Osteoblast (primary cell): ENCODE measurements around the gene SS18L1. TPM values are rescaled to one million over a fixed set of nuclear protein-coding genes. Genes with fewer than 3 reads are reported as not detected.

ENCODE experiments used
- DNase-seq: peaks from one replicate; pipeline ENCODE4 v3.0.0; 2011; ENCODE audit warnings: low spot score, mixed read lengths; ENCODE audit not compliant: insufficient read length; ENCODE audit errors: missing footprints
- H2AFZ ChIP-seq: 2 replicates; pipeline ENCODE4 v1.6.0; 2011; ENCODE audit warnings: mild to moderate bottlenecking, low read length
- H3K27ac ChIP-seq: 2 replicates; pipeline ENCODE4 v1.5.1; 2011; ENCODE audit warnings: mild to moderate bottlenecking, low read depth, low read length, moderate library complexity
- H3K27me3 ChIP-seq: 2 replicates; pipeline ENCODE4 v1.6.0; 2012; ENCODE audit warnings: mild to moderate bottlenecking, control low read depth, inconsistent platforms, low read length, moderate library complexity; ENCODE audit not compliant: insufficient read depth
- H3K36me3 ChIP-seq: 2 replicates; pipeline ENCODE4 v1.5.1; 2011; ENCODE audit warnings: mild to moderate bottlenecking, low read length, control low read depth, moderate library complexity; ENCODE audit not compliant: insufficient read depth
- H3K4me1 ChIP-seq: 2 replicates; pipeline ENCODE4 v1.5.1; 2011; ENCODE audit warnings: mild to moderate bottlenecking, low read length, control low read depth, moderate library complexity; ENCODE audit not compliant: insufficient read depth
- H3K4me2 ChIP-seq: 2 replicates; pipeline ENCODE4 v1.6.0; 2011; ENCODE audit warnings: mild to moderate bottlenecking, low read length; ENCODE audit not compliant: insufficient read depth
- H3K4me3 ChIP-seq: fragments of 200-600 bp; sonication (generic); 3 replicates; pipeline ENCODE4 v1.5.1; 2012; ENCODE audit warnings: mild to moderate bottlenecking, low read length, inconsistent platforms; ENCODE audit not compliant: insufficient read depth
- H3K79me2 ChIP-seq: 2 replicates; pipeline ENCODE4 v1.6.0; 2012; ENCODE audit warnings: mild to moderate bottlenecking, low read length, control low read depth, inconsistent platforms; ENCODE audit not compliant: insufficient read depth
- H3K9me3 ChIP-seq: 2 replicates; pipeline ENCODE4 v1.5.1; 2011; ENCODE audit warnings: low read depth, low read length, control low read depth
- H4K20me1 ChIP-seq: 2 replicates; pipeline ENCODE4 v1.6.0; 2012; ENCODE audit warnings: mild to moderate bottlenecking, low read length, control low read depth; ENCODE audit not compliant: insufficient read depth
- total RNA-seq: library from RNA; depleted of rRNA; stranded (reverse); fragments of >200 nt; gene quantifications from 2 replicates; pipeline ENCODE4 v1.2.3, GENCODE V29; 2012
- TF ChIP-seq, protein P1 (sequence below): IDR thresholded peaks from 2 replicates; pipeline ENCODE4 v1.5.1; 2011; ENCODE audit warnings: mild to moderate bottlenecking, low read depth, low read length, moderate library complexity; ENCODE audit errors: extremely low read depth

Gene SS18L1
- total RNA-seq, 1 donor: 12.7 TPM

DNA sequence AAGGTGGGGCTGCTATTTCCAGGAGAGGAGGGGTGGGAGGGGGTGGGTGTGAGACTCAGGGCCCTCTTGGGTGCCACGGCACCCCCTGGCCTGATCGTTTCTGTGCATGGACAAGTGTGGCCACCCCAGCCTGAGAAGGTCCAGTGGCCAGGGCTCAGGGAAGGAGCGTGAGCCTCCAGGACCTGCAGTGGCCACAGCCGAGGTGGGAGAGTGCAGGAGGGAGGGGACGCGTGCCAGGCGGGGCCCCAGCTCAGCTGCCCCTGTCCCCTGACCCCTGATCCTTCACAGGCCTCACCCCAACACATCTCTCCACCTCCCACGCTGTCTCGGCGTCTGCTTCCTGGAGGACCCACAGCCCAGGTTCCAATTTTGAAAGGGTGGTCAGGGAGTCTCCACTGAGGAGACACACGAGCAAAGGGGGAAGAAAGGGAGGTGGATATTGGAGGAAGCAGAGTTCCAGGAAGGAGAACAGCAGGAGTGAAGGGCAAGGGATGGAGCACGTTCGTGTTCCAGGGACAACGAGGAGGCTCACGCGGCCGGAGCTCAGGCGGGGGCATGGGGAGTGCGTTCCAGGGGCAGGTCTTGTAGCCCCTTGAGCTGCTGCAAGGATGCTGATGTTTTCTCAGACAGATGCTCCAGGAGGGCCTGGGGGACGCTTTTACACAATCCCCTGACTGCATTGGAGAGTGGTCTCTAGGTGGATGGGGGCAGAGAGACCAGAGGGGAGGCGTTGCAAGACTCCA lies 80.7 kb downstream of the SS18L1 start:
- Histone ChIP-seq H3K4me3 (no peak overlapping the region), H3K27me3 (peaks cover 41% of the 10 kb centered on the region), H3K4me1 (no peaks in the 10 kb centered on the region), H2AFZ (no peak overlapping the region), H3K9me3 (no peaks in the 10 kb centered on the region), H3K36me3 (no peaks in the 10 kb centered on the region), H3K79me2 (no peaks in the 10 kb centered on the region), H3K4me2 (no peak overlapping the region), H3K27ac (no peak overlapping the region), H4K20me1 (peaks cover 5% of the 10 kb centered on the region)
- DNase-seq: no peak
- TF ChIP-seq, protein P1, sequence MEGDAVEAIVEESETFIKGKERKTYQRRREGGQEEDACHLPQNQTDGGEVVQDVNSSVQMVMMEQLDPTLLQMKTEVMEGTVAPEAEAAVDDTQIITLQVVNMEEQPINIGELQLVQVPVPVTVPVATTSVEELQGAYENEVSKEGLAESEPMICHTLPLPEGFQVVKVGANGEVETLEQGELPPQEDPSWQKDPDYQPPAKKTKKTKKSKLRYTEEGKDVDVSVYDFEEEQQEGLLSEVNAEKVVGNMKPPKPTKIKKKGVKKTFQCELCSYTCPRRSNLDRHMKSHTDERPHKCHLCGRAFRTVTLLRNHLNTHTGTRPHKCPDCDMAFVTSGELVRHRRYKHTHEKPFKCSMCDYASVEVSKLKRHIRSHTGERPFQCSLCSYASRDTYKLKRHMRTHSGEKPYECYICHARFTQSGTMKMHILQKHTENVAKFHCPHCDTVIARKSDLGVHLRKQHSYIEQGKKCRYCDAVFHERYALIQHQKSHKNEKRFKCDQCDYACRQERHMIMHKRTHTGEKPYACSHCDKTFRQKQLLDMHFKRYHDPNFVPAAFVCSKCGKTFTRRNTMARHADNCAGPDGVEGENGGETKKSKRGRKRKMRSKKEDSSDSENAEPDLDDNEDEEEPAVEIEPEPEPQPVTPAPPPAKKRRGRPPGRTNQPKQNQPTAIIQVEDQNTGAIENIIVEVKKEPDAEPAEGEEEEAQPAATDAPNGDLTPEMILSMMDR: no peak

DNA sequence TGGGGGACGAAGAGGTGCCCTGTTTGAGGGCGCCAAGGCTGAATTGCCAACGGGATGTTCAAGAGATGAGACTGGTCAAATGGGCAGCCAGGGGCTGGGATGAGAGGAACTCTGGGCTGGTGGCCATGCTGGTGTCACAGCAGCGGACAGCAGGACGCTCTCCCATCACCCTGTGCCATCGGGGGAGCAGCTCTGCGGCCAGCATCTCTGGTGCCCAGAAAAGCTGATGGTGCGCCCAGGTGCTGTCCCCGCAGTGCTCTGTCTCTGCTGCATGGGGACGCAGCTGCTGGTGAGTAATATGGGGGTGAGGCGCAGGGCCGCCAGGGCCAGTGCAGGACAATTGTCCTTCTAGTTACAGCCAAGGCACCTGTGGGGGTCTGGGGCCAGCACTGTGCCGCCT lies 81.5 kb downstream of the SS18L1 start:
- Histone ChIP-seq H3K79me2 (no peaks in the 10 kb centered on the region), H2AFZ (no peak overlapping the region), H3K27me3 (peaks cover 38% of the 10 kb centered on the region), H3K9me3 (no peaks in the 10 kb centered on the region), H3K36me3 (no peaks in the 10 kb centered on the region), H4K20me1 (peaks cover 5% of the 10 kb centered on the region), H3K4me3 (no peak overlapping the region), H3K4me1 (no peaks in the 10 kb centered on the region), H3K4me2 (no peak overlapping the region), H3K27ac (no peak overlapping the region)
- TF ChIP-seq, protein P1: no peak
- no peak for DNase-seq

DNA sequence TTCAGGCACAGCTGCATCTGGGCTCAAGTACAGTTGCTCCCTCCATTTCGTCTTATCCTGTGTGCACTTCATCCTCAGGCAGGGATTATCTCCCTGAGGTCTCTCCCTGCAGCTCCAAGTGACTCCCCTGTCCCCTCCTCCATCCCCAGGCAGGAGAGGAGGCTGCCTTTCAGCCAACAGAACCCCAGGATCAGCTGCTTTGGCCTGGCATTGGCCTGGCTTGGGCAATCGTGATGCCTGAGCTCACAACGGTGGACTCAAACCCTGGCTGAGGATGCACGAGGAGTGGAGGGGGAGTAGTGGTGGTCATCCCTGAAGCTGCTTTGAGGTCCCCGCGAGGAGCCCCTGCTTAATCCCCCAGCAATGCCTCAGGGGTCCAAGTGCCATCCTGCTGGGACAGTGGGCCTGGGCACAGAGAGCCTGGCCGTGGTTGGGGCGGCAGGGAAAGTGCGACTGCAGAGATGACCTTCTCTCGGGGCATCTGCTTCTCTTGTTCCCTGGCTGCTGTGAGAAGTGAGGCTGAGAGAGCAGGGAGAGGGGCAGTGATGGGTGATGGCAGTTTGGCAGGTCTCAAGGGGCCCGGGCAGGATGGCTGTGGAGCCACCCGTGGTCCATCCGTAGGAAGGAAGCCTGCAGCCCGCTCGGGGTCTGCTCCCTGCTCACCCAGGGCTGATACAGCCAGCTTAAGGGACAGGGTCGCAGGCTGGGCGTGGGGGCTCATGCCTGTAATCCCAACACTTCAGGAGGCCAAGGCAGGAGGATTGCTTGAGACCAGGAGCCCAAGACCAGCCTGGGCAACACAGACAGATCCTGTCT lies 82.5 kb downstream of the SS18L1 start:
- no peaks in the 10 kb centered on the region for H3K4me1 ChIP-seq
- H3K27ac ChIP-seq: no peak overlapping the region
- no peak for DNase-seq
- no peaks in the 10 kb centered on the region for H3K79me2 ChIP-seq
- TF ChIP-seq, protein P1: no peak
- no peak overlapping the region for H2AFZ ChIP-seq
- no peak overlapping the region for H3K4me2 ChIP-seq
- peaks cover under 1% of the 10 kb centered on the region for H4K20me1 ChIP-seq
- no peaks in the 10 kb centered on the region for H3K36me3 ChIP-seq
- H3K27me3 ChIP-seq: peaks cover 31% of the 10 kb centered on the region
- no peak overlapping the region for H3K4me3 ChIP-seq
- H3K9me3 ChIP-seq: no peaks in the 10 kb centered on the region
